Epidermal melanocyte (primary cell): ENCODE data around the gene FUT2.
"Not testable (repeated sequence)": the region's sequence is repeated elsewhere in the genome, so short reads cannot be mapped to it uniquely, and the experiment has no call there.

Source experiments
- DNase-seq: peaks from one replicate; pipeline ENCODE4 v3.0.0; 2011; ENCODE audit warnings: low spot score; ENCODE audit not compliant: insufficient read length

The FUT2 gene

GRCh38 chr19:48670699-48671445 lies 24.9 kb upstream of the FUT2 start:
- DNase-seq = peak; percentile 13

- peak; percentile 10 for DNase-seq
Observed at GRCh38 chr19:48671446-48671995, 24.2 kb upstream of the FUT2 start.

- DNase-seq = no peak
Observed at GRCh38 chr19:48672994-48673393, 22.8 kb upstream of the FUT2 start, which contains the start of gene NTN5. NTN5 (minus strand) TSS chr19:48673017; CDS start chr19:48670986, 2,031 bp downstream.

GRCh38 chr19:48673436-48674100 lies 22.2 kb upstream of the FUT2 start:
- peak; percentile 10 for DNase-seq

GRCh38 chr19:48674216-48674809 lies 21.5 kb upstream of the FUT2 start:
- peak; percentile 14 for DNase-seq

- DNase-seq = peak; percentile 99
Observed at GRCh38 chr19:48674921-48675824, 20.6 kb upstream of the FUT2 start.

- no peak for DNase-seq
Observed at GRCh38 chr19:48676487-48676886, 19.3 kb upstream of the FUT2 start.

GRCh38 chr19:48676887-48677286 lies 18.9 kb upstream of the FUT2 start:
- no peak for DNase-seq

GRCh38 chr19:48678201-48678600 lies 17.6 kb upstream of the FUT2 start:
- peak; percentile 11 for DNase-seq

- DNase-seq = not testable (repeated sequence)
Observed at GRCh38 chr19:48680006-48680405, 15.8 kb upstream of the FUT2 start.

- no peak for DNase-seq
Observed at GRCh38 chr19:48680436-48681126, 15.2 kb upstream of the FUT2 start.

GRCh38 chr19:48681127-48681470 lies 14.7 kb upstream of the FUT2 start:
- peak; percentile 81 for DNase-seq

GRCh38 chr19:48683349-48683748 lies 12.4 kb upstream of the FUT2 start:
- DNase-seq = peak; percentile 11

- DNase-seq = no peak
Observed at GRCh38 chr19:48685583-48685982, 10.2 kb upstream of the FUT2 start.

GRCh38 chr19:48686088-48686487 lies 9.7 kb upstream of the FUT2 start:
- peak; percentile 50 for DNase-seq

GRCh38 chr19:48686637-48687036 lies 9.1 kb upstream of the FUT2 start:
- not testable (repeated sequence) for DNase-seq

- DNase-seq = no peak
Observed at GRCh38 chr19:48687776-48688175, 8.0 kb upstream of the FUT2 start.

GRCh38 chr19:48689449-48689848 lies 6.3 kb upstream of the FUT2 start:
- DNase-seq = no peak

GRCh38 chr19:48693629-48694028 lies 2.1 kb upstream of the FUT2 start:
- DNase-seq = not testable (repeated sequence)

GRCh38 chr19:48696353-48697010 lies 711 bp downstream of the FUT2 start:
- DNase-seq = no peak
